ENCODE results near the gene SH3BGR. TPM values are rescaled to one million over a fixed set of nuclear protein-coding genes. Genes with fewer than 3 reads are reported as not detected.

SH3BGR gene
- total and polyA plus RNA-seq, 12 donors = 8.9 to 97.3 (median 18.7) TPM

- no peaks in the 10 kb centered on the region for H3K27me3 ChIP-seq
- no peaks in the 10 kb centered on the region for H3K4me1 ChIP-seq (replicated peaks in 1 of 2)
- TF ChIP-seq CTCF (IDR thresholded peaks at IDR 0.05) (no peak), POLR2A (IDR thresholded peaks at IDR 0.05) (no peak)
- intact Hi-C loops (cut with DNase I) = no loop called here
- H3K27ac ChIP-seq = no peak overlapping the region
- H3K36me3 ChIP-seq (replicated peaks in 1 of 2) = no peaks in the 10 kb centered on the region
- H3K4me3 ChIP-seq = no peak overlapping the region
- no peaks in the 10 kb centered on the region for H3K9me3 ChIP-seq (replicated peaks in 1 of 3)
- 72 to 81% (median 77%) methylated on average over 3 of the region's 3 CpGs for WGBS, 4 donors
- no peak for DNase-seq
Observed at GRCh38 chr21:39463308-39463707, 11.5 kb downstream of the SH3BGR start.

GRCh38 chr21:39466584-39466983 lies 14.8 kb downstream of the SH3BGR start:
- intact Hi-C loops (cut with DNase I) = no loop called here
- DNase-seq = no peak
- H3K4me3 ChIP-seq = no peak overlapping the region
- no peaks in the 10 kb centered on the region for H3K27me3 ChIP-seq
- no peaks in the 10 kb centered on the region for H3K9me3 ChIP-seq (replicated peaks in 1 of 3)
- TF ChIP-seq CTCF (IDR thresholded peaks at IDR 0.05) (no peak), POLR2A (IDR thresholded peaks at IDR 0.05) (no peak)
- no peaks in the 10 kb centered on the region for H3K36me3 ChIP-seq (replicated peaks in 1 of 2)
- no peak overlapping the region for H3K27ac ChIP-seq
- H3K4me1 ChIP-seq (replicated peaks in 1 of 2) = no peaks in the 10 kb centered on the region

DNA sequence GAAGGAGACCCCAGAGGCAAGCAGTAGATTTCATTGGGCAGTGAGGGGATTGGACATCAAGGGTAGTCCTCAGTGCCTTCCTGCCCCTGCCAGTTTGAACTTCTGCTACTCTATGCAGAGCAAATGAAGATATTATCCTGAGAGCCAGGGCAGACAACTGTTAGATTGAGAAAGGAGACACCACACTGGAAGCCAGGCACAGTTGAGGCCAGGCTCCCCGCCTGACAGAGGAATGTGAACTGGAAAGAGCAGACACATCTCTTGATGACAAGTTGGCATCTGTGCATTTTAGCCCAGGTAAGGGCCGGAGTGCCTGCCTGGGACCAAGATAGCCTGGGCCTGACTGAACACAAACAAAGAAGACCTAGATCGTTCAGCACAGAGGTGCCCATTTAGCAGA lies 16.0 kb downstream of the SH3BGR start:
- H3K9me3 ChIP-seq (replicated peaks in 1 of 3) = no peaks in the 10 kb centered on the region
- intact Hi-C loops (cut with DNase I) = no loop called here

DNA sequence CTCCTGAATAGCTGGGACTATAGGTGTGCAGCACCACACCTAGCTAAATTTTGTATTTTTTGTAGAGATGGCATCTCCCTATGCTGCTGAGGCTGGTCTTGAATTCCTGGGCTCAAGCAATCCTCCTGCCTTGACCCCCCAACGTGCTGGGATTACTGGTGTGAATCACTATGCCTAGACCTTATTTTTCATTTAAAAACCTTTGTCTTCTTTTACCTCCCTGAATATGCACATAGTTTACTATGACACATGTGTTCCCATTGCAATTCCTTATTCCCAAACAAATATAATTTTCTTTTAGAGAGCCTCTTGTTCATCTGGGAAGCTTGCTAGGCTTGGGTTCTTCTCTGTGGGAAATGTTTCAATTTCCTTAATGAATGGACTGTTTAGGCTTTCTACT lies 16.8 kb downstream of the SH3BGR start:
- 79 to 92% (median 87%) methylated on average over 1 of the region's 1 CpG for WGBS, 4 donors
- H3K27me3 ChIP-seq = no peaks in the 10 kb centered on the region
- intact Hi-C loops (cut with DNase I) = no loop called here
- H3K9me3 ChIP-seq (replicated peaks in 1 of 3) = no peaks in the 10 kb centered on the region
- no peaks in the 10 kb centered on the region for H3K4me1 ChIP-seq (replicated peaks in 1 of 2)
- no peaks in the 10 kb centered on the region for H3K36me3 ChIP-seq (replicated peaks in 1 of 2)
- no peak overlapping the region for H3K27ac ChIP-seq
- no peak for DNase-seq
- H3K4me3 ChIP-seq = no peak overlapping the region
- TF ChIP-seq POLR2A (IDR thresholded peaks at IDR 0.05) (no peak), CTCF (IDR thresholded peaks at IDR 0.05) (no peak)

More for the DNA sequence above, 16.0 kb downstream of the SH3BGR start:
- H3K4me1 ChIP-seq (replicated peaks in 1 of 2) = no peaks in the 10 kb centered on the region
- no peak overlapping the region for H3K27ac ChIP-seq
- H3K27me3 ChIP-seq = no peaks in the 10 kb centered on the region
- WGBS, 4 donors = 89 to 95% (median 94%) methylated on average over 3 of the region's 3 CpGs
- no peak overlapping the region for H3K4me3 ChIP-seq
- no peaks in the 10 kb centered on the region for H3K36me3 ChIP-seq (replicated peaks in 1 of 2)
- no peak for TF ChIP-seq CTCF (IDR thresholded peaks at IDR 0.05)
- no peak for TF ChIP-seq POLR2A (IDR thresholded peaks at IDR 0.05)
- DNase-seq = no peak
